GM19238 (cell line): Measurements from ENCODE around the gene MIPEP.
"Not testable (repeated sequence)": the region's sequence is repeated elsewhere in the genome, so short reads cannot be mapped to it uniquely, and the experiment has no call there.

Source experiments
- DNase-seq: peaks from one replicate; pipeline ENCODE4 v3.0.0; 2011; ENCODE audit warnings: low spot score; ENCODE audit not compliant: insufficient read length

The MIPEP gene

GRCh38 chr13:23776698-23777574 is 112.3 kb downstream of the MIPEP start:
- no peak for DNase-seq

- no peak for DNase-seq
Observed at GRCh38 chr13:23772717-23773116, 116.5 kb downstream of the MIPEP start.

GRCh38 chr13:23771956-23772355 is 117.2 kb downstream of the MIPEP start:
- DNase-seq, result no peak

- no peak for DNase-seq
Observed at GRCh38 chr13:23771552-23771951, 117.6 kb downstream of the MIPEP start.

GRCh38 chr13:23770973-23771372 is 118.2 kb downstream of the MIPEP start:
- no peak for DNase-seq

GRCh38 chr13:23770428-23770827 is 118.8 kb downstream of the MIPEP start:
- DNase-seq, result no peak

- no peak for DNase-seq
Observed at GRCh38 chr13:23769401-23769800, 119.8 kb downstream of the MIPEP start.

- no peak for DNase-seq
Observed at GRCh38 chr13:23767838-23768237, 121.4 kb downstream of the MIPEP start.

- no peak for DNase-seq
Observed at GRCh38 chr13:23766939-23767338, 122.3 kb downstream of the MIPEP start.

- DNase-seq, result no peak
Observed at GRCh38 chr13:23766283-23766682, 122.9 kb downstream of the MIPEP start.

- DNase-seq, result no peak
Observed at GRCh38 chr13:23765531-23765930, 123.7 kb downstream of the MIPEP start.

GRCh38 chr13:23763318-23763717 is 125.9 kb downstream of the MIPEP start:
- no peak for DNase-seq

- DNase-seq, result not testable (repeated sequence)
Observed at GRCh38 chr13:23761760-23762159, 127.4 kb downstream of the MIPEP start.

- DNase-seq, result no peak
Observed at GRCh38 chr13:23760000-23760399, 129.2 kb downstream of the MIPEP start.

- DNase-seq, result no peak
Observed at GRCh38 chr13:23758798-23759527, 130.2 kb downstream of the MIPEP start.

GRCh38 chr13:23754997-23755396 is 134.2 kb downstream of the MIPEP start:
- no peak for DNase-seq

- no peak for DNase-seq
Observed at GRCh38 chr13:23754506-23754905, 134.7 kb downstream of the MIPEP start.

- no peak for DNase-seq
Observed at GRCh38 chr13:23753458-23753857, 135.7 kb downstream of the MIPEP start.

- DNase-seq, result no peak
Observed at GRCh38 chr13:23752111-23753001, 136.8 kb downstream of the MIPEP start.

GRCh38 chr13:23751195-23751594 is 138.0 kb downstream of the MIPEP start:
- DNase-seq, result no peak

GRCh38 chr13:23750383-23751121 is 138.6 kb downstream of the MIPEP start:
- DNase-seq, result no peak
